A673 (cell line): ENCODE results near the gene FRMD4B.

Experiments used
- EZH2 ChIP-seq: fragments of 200-600 bp; sonication (generic); IDR thresholded peaks from 2 replicates; pipeline ENCODE4 v1.6.1; 2017; ENCODE audit warnings: borderline replicate concordance, low read depth, mild to moderate bottlenecking, mixed read lengths, antibody characterized with exemption, low read length; ENCODE audit not compliant: poor library complexity, severe bottlenecking
- TF ChIP-seq, protein P1 (sequence below): fragments of 300-800, 200-600 bp; sonication (generic); conservative IDR thresholded peaks from 2 replicates; pipeline ENCODE4 v1.5.1; 2017; ENCODE audit warnings: low read depth, mild to moderate bottlenecking, antibody characterized with exemption, low read length, moderate library complexity, mixed read lengths

DNA sequence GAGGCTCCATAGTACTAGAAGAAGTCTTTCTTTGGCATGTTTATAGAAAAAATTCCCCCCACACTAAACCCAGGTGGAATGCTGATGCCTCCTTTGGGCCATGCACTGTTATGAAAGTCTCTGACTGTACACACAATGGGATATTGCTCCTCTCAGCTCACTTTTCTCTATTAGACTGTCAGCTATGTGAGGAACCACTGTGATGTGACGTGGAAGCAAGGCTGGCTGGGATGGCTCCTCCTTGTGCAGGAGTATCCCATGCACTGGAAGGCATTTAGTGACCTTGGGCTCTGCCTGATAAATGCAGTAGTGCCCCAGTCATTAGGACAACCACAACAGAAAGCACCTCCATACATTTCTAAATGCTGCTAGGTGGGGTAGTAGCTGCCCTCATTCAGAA, 5.7 kb upstream of the FRMD4B start:
- TF ChIP-seq, protein P1, sequence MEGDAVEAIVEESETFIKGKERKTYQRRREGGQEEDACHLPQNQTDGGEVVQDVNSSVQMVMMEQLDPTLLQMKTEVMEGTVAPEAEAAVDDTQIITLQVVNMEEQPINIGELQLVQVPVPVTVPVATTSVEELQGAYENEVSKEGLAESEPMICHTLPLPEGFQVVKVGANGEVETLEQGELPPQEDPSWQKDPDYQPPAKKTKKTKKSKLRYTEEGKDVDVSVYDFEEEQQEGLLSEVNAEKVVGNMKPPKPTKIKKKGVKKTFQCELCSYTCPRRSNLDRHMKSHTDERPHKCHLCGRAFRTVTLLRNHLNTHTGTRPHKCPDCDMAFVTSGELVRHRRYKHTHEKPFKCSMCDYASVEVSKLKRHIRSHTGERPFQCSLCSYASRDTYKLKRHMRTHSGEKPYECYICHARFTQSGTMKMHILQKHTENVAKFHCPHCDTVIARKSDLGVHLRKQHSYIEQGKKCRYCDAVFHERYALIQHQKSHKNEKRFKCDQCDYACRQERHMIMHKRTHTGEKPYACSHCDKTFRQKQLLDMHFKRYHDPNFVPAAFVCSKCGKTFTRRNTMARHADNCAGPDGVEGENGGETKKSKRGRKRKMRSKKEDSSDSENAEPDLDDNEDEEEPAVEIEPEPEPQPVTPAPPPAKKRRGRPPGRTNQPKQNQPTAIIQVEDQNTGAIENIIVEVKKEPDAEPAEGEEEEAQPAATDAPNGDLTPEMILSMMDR: no peak
- no peak for TF ChIP-seq EZH2
